DND-41 (cell line): ENCODE results near the gene ARHGAP8.

Experiments
- CTCF ChIP-seq: IDR thresholded peaks from 2 replicates; pipeline ENCODE4 v1.5.1; 2012; ENCODE audit warnings: borderline replicate concordance, low read length, moderate library complexity, mild to moderate bottlenecking; ENCODE audit not compliant: poor library complexity, severe bottlenecking; ENCODE audit errors: extremely low read depth
- EZH2 ChIP-seq: IDR thresholded peaks from 3 replicates; pipeline ENCODE4 v1.6.1; 2012; ENCODE audit warnings: borderline replicate concordance, low read depth, mild to moderate bottlenecking, moderate library complexity, low read length, inconsistent platforms; ENCODE audit not compliant: severe bottlenecking

DNA sequence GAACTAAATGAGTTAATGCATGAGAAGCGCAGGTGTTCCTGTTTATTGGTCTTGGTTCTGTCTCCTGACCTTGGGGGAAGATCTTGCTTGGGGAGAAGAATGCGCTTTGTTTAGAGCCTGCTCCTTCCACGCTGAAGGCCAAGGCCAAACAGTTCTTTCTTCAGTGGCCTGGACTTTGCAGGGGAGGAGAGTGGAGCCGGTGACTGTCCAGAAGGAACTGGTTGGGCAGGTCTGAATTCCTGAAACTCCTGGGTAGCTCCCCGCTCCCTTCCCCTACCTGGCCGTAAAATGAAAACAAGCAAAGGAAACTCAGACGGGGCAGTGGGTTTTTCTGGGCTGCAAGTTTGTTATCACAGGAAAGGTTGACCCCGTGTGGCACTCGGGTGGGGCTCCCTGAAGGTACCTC, 3.6 kb downstream of the ARHGAP8 start:
- TF ChIP-seq CTCF (no peak), EZH2 (no peak)
